HepG2 (cell line): ENCODE results near the gene GRIFIN.
A peak's percentile ranks its signal among the peaks of the same experiment; 100 is the strongest.

ENCODE experiments used
- CTCF ChIP-seq: sonication (generic); formaldehyde crosslinking; IDR thresholded peaks from 2 replicates; pipeline ENCODE4 v1.5.0; 2020; ENCODE audit warnings: mild to moderate bottlenecking, missing genetic modification reagents, moderate library complexity
- PAX8 ChIP-seq: sonication (generic); formaldehyde crosslinking; IDR thresholded peaks from 2 replicates; pipeline ENCODE4 v1.8.0; 2022; ENCODE audit warnings: mild to moderate bottlenecking, missing genetic modification reagents, borderline replicate concordance
- POLR2AphosphoS5 ChIP-seq: IDR thresholded peaks from 2 replicates; pipeline ENCODE4 v1.6.1; 2012; ENCODE audit warnings: low read depth, low read length
- RFX5 ChIP-seq: IDR thresholded peaks from 2 replicates; pipeline ENCODE4 v1.6.1; 2011; ENCODE audit warnings: low read depth, low read length, improper control_type of control experiment
- RXRB ChIP-seq: IDR thresholded peaks from 2 replicates; pipeline ENCODE4 v1.6.1; 2016; ENCODE audit warnings: borderline replicate concordance, missing genetic modification reagents, missing compliant biosample characterization
- SKIL ChIP-seq: sonication (generic); formaldehyde crosslinking; IDR thresholded peaks from 2 replicates; pipeline ENCODE4 v1.8.0; 2022; ENCODE audit warnings: missing genetic modification reagents, mild to moderate bottlenecking, moderate library complexity, borderline replicate concordance
- TAF15 ChIP-seq: fragments of 200-400 bp; formaldehyde crosslinking; IDR thresholded peaks from one replicate; pipeline ENCODE4 v1.6.1; 2018; ENCODE audit warnings: mild to moderate bottlenecking, low read depth, low read length; ENCODE audit not compliant: poor library complexity, severe bottlenecking
- TCF7 ChIP-seq: sonication (generic); IDR thresholded peaks from 2 replicates; pipeline ENCODE4 v1.6.1; 2016; ENCODE audit warnings: antibody characterized with exemption, low read depth
- ZNF33B ChIP-seq: sonication (generic); formaldehyde crosslinking; IDR thresholded peaks from 2 replicates; pipeline ENCODE4 v1.5.1; 2020; ENCODE audit warnings: mild to moderate bottlenecking, missing genetic modification reagents
- ZNF501 ChIP-seq: sonication (generic); formaldehyde crosslinking; IDR thresholded peaks from 2 replicates; pipeline ENCODE4 v1.5.1; 2020; ENCODE audit warnings: mild to moderate bottlenecking, moderate library complexity, missing genetic modification reagents
- ZNF784 ChIP-seq: sonication (generic); formaldehyde crosslinking; IDR thresholded peaks from 2 replicates; pipeline ENCODE4 v1.5.1; 2020; ENCODE audit warnings: missing genetic modification reagents, mild to moderate bottlenecking, borderline replicate concordance
- ZNF879 ChIP-seq: sonication (generic); formaldehyde crosslinking; IDR thresholded peaks from 2 replicates; pipeline ENCODE4 v1.8.1; 2023; ENCODE audit warnings: missing genetic modification reagents

GRCh38 chr7:2431260-2431867 lies 44.8 kb downstream of the GRIFIN start:
- no peak for TF ChIP-seq TCF7
- TF ChIP-seq ZNF33B (CRISPR knock-in tag), result no peak
- peak; percentile 88 for TF ChIP-seq CTCF (CRISPR knock-in tag)
- TF ChIP-seq ZNF501 (CRISPR knock-in tag), result 0 out of 2 replicates have a peak, but pooled peaks have one; percentile 11
- no peak for TF ChIP-seq ZNF879 (CRISPR knock-in tag)
- TF ChIP-seq POLR2AphosphoS5, result no peak
- TF ChIP-seq ZNF784 (CRISPR knock-in tag), result no peak
- TF ChIP-seq RXRB (CRISPR knock-in tag), result no peak
- TF ChIP-seq PAX8 (CRISPR knock-in tag), result no peak
- no peak for TF ChIP-seq RFX5
- no peak for TF ChIP-seq TAF15
- no peak for TF ChIP-seq SKIL (CRISPR knock-in tag)
